Stimulated activated CD4-positive, alpha-beta T cell treated with anti-CD3 and anti-CD28 coated beads, Interleukin-1b, Interleukin-23, amount 100 ng/mL, for 4 hours (primary cell): ENCODE measurements around the gene ELMO2.

ENCODE experiments used
- DNase-seq, 2 donors: peaks; one replicate each; pipeline ENCODE4 v3.0.0-alpha.2; 2020; ENCODE audit warnings: low read depth in 2 of 2

The ELMO2 gene

DNA sequence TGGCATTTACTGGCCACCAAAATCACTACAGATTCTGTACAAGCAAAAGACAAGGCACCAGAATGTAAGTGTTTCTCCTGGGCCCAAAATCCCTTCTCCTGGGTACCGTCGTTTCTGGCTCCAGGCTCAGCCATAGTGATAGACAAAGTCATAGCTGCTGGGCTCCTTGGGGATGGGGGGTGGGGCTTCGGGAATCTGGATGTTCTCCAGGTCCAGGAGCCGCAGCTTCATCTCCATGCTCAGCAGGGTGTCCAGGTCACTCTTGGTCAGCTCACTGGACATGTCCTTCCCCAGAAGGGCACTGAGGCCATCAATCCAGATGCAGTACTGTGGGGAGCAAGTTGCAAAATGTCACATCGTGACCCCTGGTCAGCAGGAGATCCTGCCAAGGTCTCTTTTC, 39.2 kb downstream of the ELMO2 start:
- DNase-seq: no peak

DNA sequence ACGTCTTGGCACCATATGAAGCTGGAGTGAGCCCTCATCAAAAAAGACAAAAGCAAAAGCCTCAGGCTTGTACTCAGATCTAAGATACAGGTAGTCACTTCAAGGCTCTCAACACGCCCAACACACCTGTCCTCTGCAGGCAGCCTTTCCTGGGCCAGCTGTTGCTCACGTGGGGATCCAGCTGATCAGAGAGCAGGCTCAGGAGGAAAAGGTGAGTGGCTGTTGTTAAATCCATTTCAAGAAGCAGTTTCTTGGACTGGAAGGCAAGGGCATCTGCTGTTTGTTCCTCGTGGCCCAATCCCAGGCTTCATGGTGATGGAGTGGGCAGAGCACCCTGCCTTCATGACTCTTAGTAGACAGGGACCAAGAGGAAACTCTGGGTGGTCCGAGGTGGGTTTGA, 39.6 kb downstream of the ELMO2 start:
- DNase-seq: no peak

GRCh38 chr20:46365487-46366220, 40.8 kb downstream of the ELMO2 start:
- no peak for DNase-seq

DNA sequence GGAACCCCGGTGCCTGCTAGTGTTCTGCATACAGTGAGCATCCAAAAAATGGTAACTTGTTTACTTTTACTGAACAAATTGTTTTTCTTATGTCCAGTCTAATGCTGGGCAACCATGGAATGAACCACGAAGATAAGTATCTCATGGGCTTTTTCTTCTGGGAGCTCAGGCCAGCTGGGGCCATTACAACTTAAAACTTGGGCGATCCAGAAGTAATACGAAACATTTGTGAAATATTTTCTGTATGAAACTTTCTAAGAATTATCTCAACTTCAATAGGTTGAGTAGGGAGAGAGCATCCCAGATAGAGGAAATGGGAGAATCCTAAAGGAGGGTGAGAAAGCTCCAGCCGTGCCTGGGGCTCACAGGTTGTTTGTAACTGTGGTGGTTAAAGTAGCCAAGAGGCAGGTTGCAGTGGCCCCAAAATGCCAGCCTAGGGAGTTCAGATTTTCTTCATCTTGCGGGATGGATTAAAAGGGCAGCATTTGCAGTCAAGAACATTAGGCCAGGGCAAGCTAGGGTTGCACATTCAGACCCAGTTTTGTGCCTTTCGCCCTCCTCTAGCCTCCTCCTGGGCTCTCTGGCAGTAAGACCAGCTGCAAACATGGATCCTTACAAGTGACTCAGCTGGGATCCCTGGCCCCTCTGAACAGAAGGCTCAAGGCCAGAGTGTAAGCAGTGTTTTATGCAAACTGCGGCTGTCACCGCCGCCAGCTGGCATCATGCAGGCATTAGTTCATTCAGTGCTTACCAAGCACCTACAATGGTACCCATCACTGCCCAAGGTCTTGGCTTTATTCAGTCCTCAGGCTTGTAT, 41.5 kb downstream of the ELMO2 start:
- no peak for DNase-seq

DNA sequence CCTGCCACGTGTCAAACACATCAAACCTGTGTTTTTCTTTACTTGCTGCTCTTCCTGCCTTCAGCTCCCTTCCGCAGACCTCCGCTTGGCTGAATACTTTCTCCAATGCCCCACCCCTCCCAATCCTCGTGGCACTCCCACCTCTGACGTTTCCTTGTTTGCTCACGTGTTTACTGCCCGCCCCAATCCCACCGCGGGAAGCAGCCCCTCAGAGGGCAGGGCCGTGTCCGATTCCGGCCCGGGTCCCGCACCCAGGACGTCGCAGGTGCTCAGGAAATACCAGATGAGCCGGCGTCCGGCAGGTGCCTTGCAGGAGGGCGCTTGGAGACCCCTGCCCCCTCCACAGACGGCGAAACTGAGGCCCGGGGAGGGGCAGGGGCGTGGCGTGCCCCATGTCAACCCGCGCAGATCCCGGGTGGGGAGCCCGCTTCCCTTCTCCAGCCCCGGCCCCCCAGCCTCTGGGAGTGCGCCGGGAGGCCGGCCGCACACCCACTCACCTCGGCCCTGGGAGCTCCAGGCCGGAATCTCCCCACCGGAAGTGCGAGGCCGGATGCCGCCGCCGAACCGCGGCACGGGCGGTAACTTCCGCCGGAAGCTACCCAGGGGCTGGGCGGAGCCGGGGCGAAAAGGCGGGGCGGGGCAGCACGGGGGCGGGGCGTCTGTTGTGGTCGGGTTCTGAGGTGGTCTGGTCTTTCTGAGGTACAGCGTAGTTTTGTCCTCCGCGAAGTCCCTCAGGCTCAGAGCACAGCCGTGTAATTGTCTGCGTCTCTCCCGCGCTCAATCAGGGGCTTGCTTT, 42.3 kb downstream of the ELMO2 start:
- peak; percentile 75 to 82 for DNase-seq

GRCh38 chr20:46362921-46363867, 43.2 kb downstream of the ELMO2 start:
- no peak for DNase-seq

GRCh38 chr20:46361811-46362210, 44.6 kb downstream of the ELMO2 start:
- no peak for DNase-seq

GRCh38 chr20:46361381-46361780, 45.0 kb downstream of the ELMO2 start:
- no peak for DNase-seq

GRCh38 chr20:46359233-46359751, 47.1 kb downstream of the ELMO2 start:
- DNase-seq: no peak

GRCh38 chr20:46358346-46359058, 47.9 kb downstream of the ELMO2 start:
- no peak for DNase-seq

DNA sequence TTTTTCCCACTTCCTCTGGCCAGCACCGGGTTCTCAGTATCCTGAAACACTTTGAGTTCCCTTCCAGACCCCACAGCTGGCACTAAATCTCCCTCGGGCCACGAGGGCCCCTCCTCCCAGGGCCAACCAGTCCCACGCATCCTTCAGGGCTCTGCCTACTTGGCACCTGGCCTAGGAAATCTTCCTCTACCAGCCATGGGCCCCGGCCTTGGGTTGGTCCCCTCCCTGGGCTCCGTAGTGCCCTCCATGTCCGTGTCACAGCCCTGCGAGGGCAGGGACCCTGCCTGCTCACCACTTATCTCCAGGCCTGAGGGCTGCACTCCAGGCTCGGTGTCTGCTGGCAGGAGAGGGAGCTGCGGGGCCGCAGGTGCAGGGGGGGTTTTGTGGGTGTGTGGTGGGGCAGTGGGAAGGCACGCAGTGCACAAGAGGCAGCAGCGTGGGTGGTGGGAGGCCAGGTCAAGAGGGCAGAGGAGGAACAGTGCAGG, 49.3 kb downstream of the ELMO2 start:
- no peak for DNase-seq

- DNase-seq: no peak
Observed at GRCh38 chr20:46356195-46357029, 50.0 kb downstream of the ELMO2 start.

- DNase-seq: no peak
Observed at GRCh38 chr20:46355778-46356177, 50.6 kb downstream of the ELMO2 start.

GRCh38 chr20:46354920-46355654, 51.3 kb downstream of the ELMO2 start:
- DNase-seq: no peak

DNA sequence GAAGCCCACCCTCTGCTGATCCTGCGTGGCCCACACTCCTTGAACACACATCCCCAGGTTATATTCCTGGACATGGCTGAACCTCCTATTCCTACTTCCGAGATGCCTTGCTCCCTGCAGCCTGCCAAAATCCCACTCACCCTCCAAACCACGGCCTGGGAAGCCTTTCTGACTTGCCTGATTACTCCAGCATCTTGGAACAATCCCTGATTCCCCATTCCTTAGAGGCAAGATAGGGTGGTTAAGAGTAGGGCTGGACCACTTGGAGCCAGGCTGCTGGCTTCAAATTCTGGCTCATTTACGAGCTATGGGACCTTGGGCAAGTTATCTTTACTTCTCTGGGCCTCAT, 52.2 kb downstream of the ELMO2 start:
- DNase-seq: no peak

GRCh38 chr20:46353500-46354206, 52.8 kb downstream of the ELMO2 start:
- DNase-seq: no peak

DNA sequence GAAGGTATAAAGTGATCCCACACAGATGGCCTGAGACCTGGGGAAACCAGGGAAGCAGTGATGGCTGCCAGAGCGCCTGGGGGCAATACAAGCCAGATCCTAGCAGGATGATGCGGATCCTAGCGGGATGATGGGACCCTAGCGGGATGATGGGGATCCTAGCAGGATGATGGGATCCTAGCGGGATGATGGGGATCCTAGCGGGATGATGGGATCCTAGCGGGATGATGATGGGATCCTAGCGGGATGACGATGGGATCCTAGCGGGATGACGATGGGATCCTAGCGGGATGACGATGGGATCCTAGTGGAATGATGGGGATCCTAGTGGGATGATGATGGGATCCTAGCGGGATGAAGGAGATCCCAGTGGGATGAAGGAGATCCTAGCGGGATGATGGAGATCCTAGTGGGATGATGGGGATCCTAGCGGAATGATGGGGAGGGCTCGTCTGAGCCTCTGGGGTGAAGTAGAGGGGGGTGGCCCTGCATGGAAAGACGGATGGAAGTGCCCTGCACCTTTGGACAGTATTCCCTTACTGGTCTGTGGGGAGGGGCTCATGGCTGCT, 54.0 kb downstream of the ELMO2 start:
- no peak for DNase-seq
